ENCODE data around the gene BNIP2. TPM values are rescaled to one million over a fixed set of nuclear protein-coding genes. Genes with fewer than 3 reads are reported as not detected.

The BNIP2 gene
- total RNA-seq, 1 experiment from 2014 or later: 96.3 TPM

- no peaks in the 10 kb centered on the region for H3K36me3 Mint-ChIP-seq (ENCODE audit: insufficient read depth, unreplicated experiment)
- no TSS peak for BruUV-seq (replicated peaks)
- no peaks in the 10 kb centered on the region for H3K27me3 Mint-ChIP-seq (ENCODE audit: unreplicated experiment)
- no peaks in the 10 kb centered on the region for H3K4me1 Mint-ChIP-seq (ENCODE audit: low read depth, unreplicated experiment)
- H3K27ac Mint-ChIP-seq (ENCODE audit: unreplicated experiment): no peak overlapping the region
- DNase-seq: no peak
- no peaks in the 10 kb centered on the region for H3K9me3 Mint-ChIP-seq (ENCODE audit: low read depth, unreplicated experiment)
- intact Hi-C loops (cut with micrococcal nuclease; ENCODE audit: unreplicated experiment): no loop called here
- CTCF ChIA-PET: no interaction called here
- no peak overlapping the region for H3K4me3 Mint-ChIP-seq (ENCODE audit: low read depth, unreplicated experiment)
- TF ChIP-seq, protein P1, sequence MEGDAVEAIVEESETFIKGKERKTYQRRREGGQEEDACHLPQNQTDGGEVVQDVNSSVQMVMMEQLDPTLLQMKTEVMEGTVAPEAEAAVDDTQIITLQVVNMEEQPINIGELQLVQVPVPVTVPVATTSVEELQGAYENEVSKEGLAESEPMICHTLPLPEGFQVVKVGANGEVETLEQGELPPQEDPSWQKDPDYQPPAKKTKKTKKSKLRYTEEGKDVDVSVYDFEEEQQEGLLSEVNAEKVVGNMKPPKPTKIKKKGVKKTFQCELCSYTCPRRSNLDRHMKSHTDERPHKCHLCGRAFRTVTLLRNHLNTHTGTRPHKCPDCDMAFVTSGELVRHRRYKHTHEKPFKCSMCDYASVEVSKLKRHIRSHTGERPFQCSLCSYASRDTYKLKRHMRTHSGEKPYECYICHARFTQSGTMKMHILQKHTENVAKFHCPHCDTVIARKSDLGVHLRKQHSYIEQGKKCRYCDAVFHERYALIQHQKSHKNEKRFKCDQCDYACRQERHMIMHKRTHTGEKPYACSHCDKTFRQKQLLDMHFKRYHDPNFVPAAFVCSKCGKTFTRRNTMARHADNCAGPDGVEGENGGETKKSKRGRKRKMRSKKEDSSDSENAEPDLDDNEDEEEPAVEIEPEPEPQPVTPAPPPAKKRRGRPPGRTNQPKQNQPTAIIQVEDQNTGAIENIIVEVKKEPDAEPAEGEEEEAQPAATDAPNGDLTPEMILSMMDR (IDR thresholded peaks at IDR 0.05; ENCODE audit: unreplicated experiment): no peak
Observed at GRCh38 chr15:59721411-59721810, 32.3 kb upstream of the BNIP2 start.

- Mint-ChIP-seq H3K9me3 (ENCODE audit: low read depth, unreplicated experiment) (no peaks in the 10 kb centered on the region), H3K4me1 (ENCODE audit: low read depth, unreplicated experiment) (peaks cover 4% of the 10 kb centered on the region), H3K27ac (ENCODE audit: unreplicated experiment) (no peak overlapping the region), H3K27me3 (ENCODE audit: unreplicated experiment) (peaks cover 20% of the 10 kb centered on the region), H3K4me3 (ENCODE audit: low read depth, unreplicated experiment) (no peak overlapping the region), H3K36me3 (ENCODE audit: insufficient read depth, unreplicated experiment) (no peaks in the 10 kb centered on the region)
- no peak for DNase-seq
- intact Hi-C loops (cut with micrococcal nuclease; ENCODE audit: unreplicated experiment): no loop called here
- BruUV-seq (replicated peaks): no TSS peak
- TF ChIP-seq, protein P1 (IDR thresholded peaks at IDR 0.05; ENCODE audit: unreplicated experiment): no peak
- CTCF ChIA-PET: no interaction called here
Observed at GRCh38 chr15:59713177-59713576, 24.1 kb upstream of the BNIP2 start.

GRCh38 chr15:59711451-59712243 is 22.5 kb upstream of the BNIP2 start:
- TF ChIP-seq, protein P1 (IDR thresholded peaks at IDR 0.05; ENCODE audit: unreplicated experiment): no peak

DNA sequence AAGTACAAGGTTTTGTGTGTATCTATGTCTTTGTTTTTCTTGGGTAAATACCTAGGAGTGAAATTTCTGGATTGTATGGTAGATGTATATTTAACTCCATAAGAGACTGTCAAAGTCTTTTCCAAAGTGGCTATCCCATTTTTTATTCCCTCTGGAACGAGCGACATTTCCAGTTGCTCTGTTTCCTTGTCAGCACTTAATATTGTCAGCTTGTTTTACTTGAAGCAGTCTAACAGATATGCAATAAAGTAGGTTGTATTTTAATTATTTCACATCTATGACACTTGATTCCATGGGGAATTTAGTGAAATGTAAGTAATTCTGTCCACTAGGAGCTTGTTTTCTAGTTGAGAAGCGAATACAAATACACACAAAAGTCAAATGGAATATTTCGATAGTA is 18.5 kb upstream of the BNIP2 start:
- TF ChIP-seq, protein P1 (IDR thresholded peaks at IDR 0.05; ENCODE audit: unreplicated experiment): no peak
- H3K27me3 Mint-ChIP-seq (ENCODE audit: unreplicated experiment): peaks cover 2% of the 10 kb centered on the region
- CTCF ChIA-PET: no interaction called here
- BruUV-seq (replicated peaks): no TSS peak
- H3K4me3 Mint-ChIP-seq (ENCODE audit: low read depth, unreplicated experiment): no peak overlapping the region
- no peaks in the 10 kb centered on the region for H3K9me3 Mint-ChIP-seq (ENCODE audit: low read depth, unreplicated experiment)
- DNase-seq: no peak
- H3K27ac Mint-ChIP-seq (ENCODE audit: unreplicated experiment): no peak overlapping the region
- peaks cover 6% of the 10 kb centered on the region for H3K4me1 Mint-ChIP-seq (ENCODE audit: low read depth, unreplicated experiment)
- no peaks in the 10 kb centered on the region for H3K36me3 Mint-ChIP-seq (ENCODE audit: insufficient read depth, unreplicated experiment)
- intact Hi-C loops (cut with micrococcal nuclease; ENCODE audit: unreplicated experiment): no loop called here

More at GRCh38 chr15:59711451-59712243, 22.5 kb upstream of the BNIP2 start:
- H3K27me3 Mint-ChIP-seq (ENCODE audit: unreplicated experiment): peaks cover 20% of the 10 kb centered on the region
- H3K27ac Mint-ChIP-seq (ENCODE audit: unreplicated experiment): no peak overlapping the region
- CTCF ChIA-PET: no interaction called here
- intact Hi-C loops (cut with micrococcal nuclease; ENCODE audit: unreplicated experiment): no loop called here
- BruUV-seq (replicated peaks): no TSS peak
- H3K36me3 Mint-ChIP-seq (ENCODE audit: insufficient read depth, unreplicated experiment): no peaks in the 10 kb centered on the region
- no peaks in the 10 kb centered on the region for H3K9me3 Mint-ChIP-seq (ENCODE audit: low read depth, unreplicated experiment)
- no peak for DNase-seq
- peaks cover 6% of the 10 kb centered on the region for H3K4me1 Mint-ChIP-seq (ENCODE audit: low read depth, unreplicated experiment)
- no peak overlapping the region for H3K4me3 Mint-ChIP-seq (ENCODE audit: low read depth, unreplicated experiment)
